ENCODE data around the gene RPL36.
"Not testable (repeated sequence)": the region's sequence is repeated elsewhere in the genome, so short reads cannot be mapped to it uniquely, and the experiment has no call there.

The RPL36 gene

DNA sequence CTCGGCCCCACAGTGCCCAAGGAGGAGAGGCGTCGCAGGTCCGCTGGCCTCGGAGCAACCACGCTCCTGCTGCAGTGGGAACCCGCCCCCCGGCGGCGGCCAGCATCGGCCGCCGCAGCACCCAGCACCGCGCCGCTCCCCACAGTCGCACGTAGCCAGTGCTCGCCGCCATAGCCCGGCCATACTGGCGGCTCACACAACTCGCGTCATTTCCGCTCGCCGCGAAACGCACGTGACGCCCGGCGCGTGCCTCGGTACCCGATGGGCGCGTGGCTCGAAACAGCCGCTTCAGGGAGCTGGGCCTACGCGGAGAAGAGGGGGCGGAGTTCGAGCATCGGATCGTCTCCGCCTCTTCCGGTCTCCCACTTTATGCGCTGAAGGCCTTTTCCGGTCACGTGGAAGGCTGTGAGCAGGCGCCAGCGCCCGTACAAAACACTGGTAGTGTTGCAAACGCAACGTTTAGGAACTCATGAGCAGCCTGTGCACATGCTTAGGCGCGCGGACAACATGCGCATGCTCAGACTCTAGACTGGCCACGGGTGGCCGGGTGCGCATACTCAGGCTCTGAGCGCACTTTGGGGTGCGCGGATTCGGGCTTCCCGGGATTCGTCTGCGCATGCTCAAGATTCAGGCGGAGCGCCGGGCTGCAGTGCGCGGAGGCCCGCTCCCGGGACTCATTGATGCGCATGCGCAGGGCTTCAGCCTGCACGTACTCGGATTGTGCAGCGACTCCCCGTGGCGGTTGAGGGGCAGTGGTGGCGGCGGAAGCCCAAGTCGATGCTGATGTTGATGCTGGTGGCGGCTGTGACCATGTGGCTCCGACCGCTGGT lies 30.1 kb downstream of the RPL36 start, which contains the start of the genes CATSPERD and LONP1:
Gene CATSPERD, plus strand, starts transcription at position 677 of the 830 bp plus-strand sequence. Its CDS starts 101 bp downstream, at position 778.
Gene LONP1, minus strand, starts transcription at position 186 of the 830 bp plus-strand sequence. Its CDS starts 14 bp downstream, at position 172.
- H3K36me3 ChIP-seq (ENCODE audit: insufficient read depth, low read length) = no peaks in the 10 kb centered on the region
- no peaks in the 10 kb centered on the region for H3K9me2 ChIP-seq (replicated peaks; ENCODE audit: low read depth, low read length)
- peaks cover 22% of the 10 kb centered on the region for H3K4me1 ChIP-seq (ENCODE audit: insufficient read depth, low read length, poor library complexity, severe bottlenecking)
- peak within 1 kb of the TSS; percentile 92 for H3K9ac ChIP-seq (ENCODE audit: low read depth, low read length, poor library complexity, severe bottlenecking)
- peaks cover 44% of the 10 kb centered on the region for H3K79me2 ChIP-seq (ENCODE audit: insufficient read depth, low read length)
- peak within 1 kb of the TSS; percentile 93 for H2AFZ ChIP-seq (ENCODE audit: low read length)
- peaks cover 37% of the 10 kb centered on the region for H4K20me1 ChIP-seq (ENCODE audit: insufficient read depth, low read length, poor library complexity, severe bottlenecking)
- H3K27me3 ChIP-seq (ENCODE audit: insufficient read depth, low read length, poor library complexity, severe bottlenecking) = no peaks in the 10 kb centered on the region
- peak within 1 kb of the TSS; percentile 93 for H3K4me2 ChIP-seq (ENCODE audit: low read depth, low read length, poor library complexity, severe bottlenecking)
- no peaks in the 10 kb centered on the region for H3K9me3 ChIP-seq (ENCODE audit: insufficient read depth, low read depth, low read length)
- no peaks in the 10 kb centered on the region for H3F3A ChIP-seq (ENCODE audit: low read depth)
- H3K4me3 ChIP-seq (ENCODE audit: low read length, poor library complexity, severe bottlenecking) = peak within 1 kb of the TSS; percentile 100
- TF ChIP-seq, protein P1, sequence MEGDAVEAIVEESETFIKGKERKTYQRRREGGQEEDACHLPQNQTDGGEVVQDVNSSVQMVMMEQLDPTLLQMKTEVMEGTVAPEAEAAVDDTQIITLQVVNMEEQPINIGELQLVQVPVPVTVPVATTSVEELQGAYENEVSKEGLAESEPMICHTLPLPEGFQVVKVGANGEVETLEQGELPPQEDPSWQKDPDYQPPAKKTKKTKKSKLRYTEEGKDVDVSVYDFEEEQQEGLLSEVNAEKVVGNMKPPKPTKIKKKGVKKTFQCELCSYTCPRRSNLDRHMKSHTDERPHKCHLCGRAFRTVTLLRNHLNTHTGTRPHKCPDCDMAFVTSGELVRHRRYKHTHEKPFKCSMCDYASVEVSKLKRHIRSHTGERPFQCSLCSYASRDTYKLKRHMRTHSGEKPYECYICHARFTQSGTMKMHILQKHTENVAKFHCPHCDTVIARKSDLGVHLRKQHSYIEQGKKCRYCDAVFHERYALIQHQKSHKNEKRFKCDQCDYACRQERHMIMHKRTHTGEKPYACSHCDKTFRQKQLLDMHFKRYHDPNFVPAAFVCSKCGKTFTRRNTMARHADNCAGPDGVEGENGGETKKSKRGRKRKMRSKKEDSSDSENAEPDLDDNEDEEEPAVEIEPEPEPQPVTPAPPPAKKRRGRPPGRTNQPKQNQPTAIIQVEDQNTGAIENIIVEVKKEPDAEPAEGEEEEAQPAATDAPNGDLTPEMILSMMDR (conservative IDR thresholded peaks at IDR 0.05; ENCODE audit: low read length) = peak; percentile 75
- no peak for TF ChIP-seq EZH2phosphoT487 (IDR thresholded peaks at IDR 0.05; ENCODE audit: borderline replicate concordance)

DNA sequence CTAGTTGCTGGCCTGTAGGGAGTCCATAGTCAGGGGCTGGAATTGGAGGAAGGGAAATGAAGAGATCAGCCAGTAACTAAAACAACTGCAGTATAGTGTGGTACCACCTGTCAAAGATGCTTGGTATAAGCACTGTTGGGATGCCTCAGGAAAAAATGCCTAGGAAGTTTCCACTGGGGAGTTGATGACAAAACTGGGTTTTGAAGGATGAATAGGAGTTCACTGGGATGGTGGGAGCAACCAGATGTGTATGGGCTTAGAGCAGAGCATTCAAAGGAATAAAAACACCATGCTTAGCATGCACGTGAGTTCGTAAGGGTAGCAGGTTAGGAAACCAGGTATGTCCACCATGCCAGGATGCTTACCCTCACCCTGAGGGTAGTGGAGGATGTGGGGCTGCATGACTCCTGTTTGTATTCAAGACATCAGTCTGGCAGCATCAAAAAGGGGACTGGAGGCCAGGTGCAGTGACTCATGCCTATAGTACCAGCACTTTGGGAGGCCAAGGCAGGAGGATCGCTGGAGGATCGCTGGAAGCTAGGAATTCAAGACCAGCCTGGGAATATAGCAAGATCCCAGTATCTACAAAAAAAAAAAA lies 37.5 kb downstream of the RPL36 start:
- no peaks in the 10 kb centered on the region for H3K9me3 ChIP-seq (ENCODE audit: insufficient read depth, low read depth, low read length)
- H2AFZ ChIP-seq (ENCODE audit: low read length) = no peak overlapping the region
- H3K36me3 ChIP-seq (ENCODE audit: insufficient read depth, low read length) = no peaks in the 10 kb centered on the region
- no peaks in the 10 kb centered on the region for H3K9me2 ChIP-seq (replicated peaks; ENCODE audit: low read depth, low read length)
- H3K79me2 ChIP-seq (ENCODE audit: insufficient read depth, low read length) = no peaks in the 10 kb centered on the region
- H3K4me2 ChIP-seq (ENCODE audit: low read depth, low read length, poor library complexity, severe bottlenecking) = no peak overlapping the region
- H3K4me1 ChIP-seq (ENCODE audit: insufficient read depth, low read length, poor library complexity, severe bottlenecking) = no peaks in the 10 kb centered on the region
- H3K27me3 ChIP-seq (ENCODE audit: insufficient read depth, low read length, poor library complexity, severe bottlenecking) = no peaks in the 10 kb centered on the region
- H3F3A ChIP-seq (ENCODE audit: low read depth) = no peaks in the 10 kb centered on the region
- TF ChIP-seq, protein P1 (conservative IDR thresholded peaks at IDR 0.05; ENCODE audit: low read length) = no peak
- TF ChIP-seq EZH2phosphoT487 (IDR thresholded peaks at IDR 0.05; ENCODE audit: borderline replicate concordance) = no peak
- H3K9ac ChIP-seq (ENCODE audit: low read depth, low read length, poor library complexity, severe bottlenecking) = no peak overlapping the region
- H3K4me3 ChIP-seq (ENCODE audit: low read length, poor library complexity, severe bottlenecking) = no peak overlapping the region
- no peaks in the 10 kb centered on the region for H4K20me1 ChIP-seq (ENCODE audit: insufficient read depth, low read length, poor library complexity, severe bottlenecking)

DNA sequence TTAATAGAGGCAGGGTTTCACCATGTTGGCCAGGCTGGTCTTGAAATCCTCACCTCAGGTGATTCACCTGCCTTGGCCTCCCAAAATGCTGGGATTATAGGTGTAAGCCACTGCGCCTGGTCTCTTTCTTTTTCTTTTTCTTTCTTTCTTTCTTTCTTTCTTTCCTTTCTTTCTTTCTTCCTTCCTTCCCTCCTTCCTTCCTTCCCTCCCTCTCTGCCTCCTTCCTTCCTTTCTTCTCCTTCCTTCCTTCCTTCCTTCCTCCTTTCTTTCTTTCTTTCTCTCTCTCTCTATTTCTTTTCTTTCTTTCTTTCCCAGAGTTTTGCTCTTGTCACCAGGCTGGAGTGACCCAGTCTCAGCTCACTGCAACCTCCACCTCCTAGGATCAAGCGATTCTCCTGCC lies 43.1 kb downstream of the RPL36 start:
- H3K4me3 ChIP-seq (ENCODE audit: low read length, poor library complexity, severe bottlenecking); H4K20me1 ChIP-seq (ENCODE audit: insufficient read depth, low read length, poor library complexity, severe bottlenecking); H3K36me3 ChIP-seq (ENCODE audit: insufficient read depth, low read length); H2AFZ ChIP-seq (ENCODE audit: low read length); H3K9me3 ChIP-seq (ENCODE audit: insufficient read depth, low read depth, low read length); H3K9ac ChIP-seq (ENCODE audit: low read depth, low read length, poor library complexity, severe bottlenecking); H3F3A ChIP-seq (ENCODE audit: low read depth); H3K79me2 ChIP-seq (ENCODE audit: insufficient read depth, low read length); H3K4me2 ChIP-seq (ENCODE audit: low read depth, low read length, poor library complexity, severe bottlenecking); H3K9me2 ChIP-seq (replicated peaks; ENCODE audit: low read depth, low read length); H3K27me3 ChIP-seq (ENCODE audit: insufficient read depth, low read length, poor library complexity, severe bottlenecking); H3K4me1 ChIP-seq (ENCODE audit: insufficient read depth, low read length, poor library complexity, severe bottlenecking): not testable (repeated sequence)

All from Loucy (cell line).